HG03558 (cell line): ENCODE results near the gene HTR4.

Experiments
- ATAC-seq: cut with Tn5 transposase; IDR thresholded peaks from one replicate; pipeline ENCODE4 v1.9.1; 2021; ENCODE audit warnings: moderate number of reproducible peaks; ENCODE audit not compliant: unreplicated experiment; ENCODE audit errors: extremely low read depth

The HTR4 gene

GRCh38 chr5:148665431-148665830 is 11.1 kb upstream of the HTR4 start:
- no peak for ATAC-seq

- no peak for ATAC-seq
These were observed 9.2 kb upstream of the HTR4 start for GRCh38 chr5:148663509-148663908.

- ATAC-seq = no peak
These were observed 6.0 kb upstream of the HTR4 start for GRCh38 chr5:148660346-148660660.

- no peak for ATAC-seq
These were observed 5.5 kb upstream of the HTR4 start for GRCh38 chr5:148659641-148660345.

- no peak for ATAC-seq
These were observed 964 bp downstream of the HTR4 start for GRCh38 chr5:148653291-148653835.

GRCh38 chr5:148651528-148651927 is 2.8 kb downstream of the HTR4 start:
- ATAC-seq = no peak

- no peak for ATAC-seq
These were observed 8.8 kb downstream of the HTR4 start for GRCh38 chr5:148645527-148645926.

- ATAC-seq = no peak
These were observed 12.6 kb downstream of the HTR4 start for GRCh38 chr5:148641735-148642134.

GRCh38 chr5:148640471-148640870 is 13.9 kb downstream of the HTR4 start:
- ATAC-seq = no peak

- no peak for ATAC-seq
These were observed 15.2 kb downstream of the HTR4 start for GRCh38 chr5:148639081-148639480.

- ATAC-seq = no peak
These were observed 18.0 kb downstream of the HTR4 start for GRCh38 chr5:148636353-148636752.

- no peak for ATAC-seq
These were observed 18.8 kb downstream of the HTR4 start for GRCh38 chr5:148635321-148636083.

- no peak for ATAC-seq
These were observed 21.3 kb downstream of the HTR4 start for GRCh38 chr5:148633067-148633377.

- ATAC-seq = no peak
These were observed 21.9 kb downstream of the HTR4 start for GRCh38 chr5:148632255-148633066.

- ATAC-seq = no peak
These were observed 27.3 kb downstream of the HTR4 start for GRCh38 chr5:148626986-148627385.

- ATAC-seq = no peak
These were observed 28.2 kb downstream of the HTR4 start for GRCh38 chr5:148626081-148626613.

GRCh38 chr5:148625250-148625649 is 29.1 kb downstream of the HTR4 start:
- no peak for ATAC-seq

GRCh38 chr5:148623741-148624140 is 30.6 kb downstream of the HTR4 start:
- no peak for ATAC-seq

- no peak for ATAC-seq
These were observed 31.2 kb downstream of the HTR4 start for GRCh38 chr5:148623101-148623500.

- ATAC-seq = no peak
These were observed 33.6 kb downstream of the HTR4 start for GRCh38 chr5:148620696-148621095.

- ATAC-seq = no peak
These were observed 34.2 kb downstream of the HTR4 start for GRCh38 chr5:148620091-148620490.
